ENCODE measurements around the gene VAV2.

Gene VAV2

DNA sequence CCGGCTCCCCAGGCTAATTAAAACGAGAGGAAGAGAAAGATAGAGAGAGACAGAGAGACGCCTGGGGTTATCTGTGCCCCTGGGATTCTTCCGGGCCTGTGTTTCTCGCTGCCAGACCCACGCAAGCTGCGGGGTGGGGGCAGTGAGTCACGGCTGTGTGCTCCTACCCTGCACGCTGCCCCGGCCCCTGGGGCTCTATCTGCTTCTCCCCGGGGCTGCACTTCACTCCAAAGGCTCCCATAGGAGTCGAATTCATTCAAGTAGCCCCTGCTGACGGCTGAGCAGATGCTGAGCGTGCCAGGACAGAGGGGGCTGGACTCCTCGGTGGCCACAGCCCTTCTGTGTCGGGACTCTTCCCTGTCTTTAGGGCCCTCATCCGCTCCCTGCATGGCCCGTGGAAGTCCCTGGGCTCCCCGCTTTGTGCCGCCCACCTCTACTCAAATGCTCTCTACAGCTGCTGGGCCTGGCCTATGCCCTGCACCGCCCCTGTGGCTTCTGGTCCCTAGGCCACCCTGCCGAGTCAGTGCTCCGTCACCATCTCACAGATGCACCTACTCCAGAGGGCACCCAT, 276.7 kb downstream of the VAV2 start:
- no peak for DNase-seq

DNA sequence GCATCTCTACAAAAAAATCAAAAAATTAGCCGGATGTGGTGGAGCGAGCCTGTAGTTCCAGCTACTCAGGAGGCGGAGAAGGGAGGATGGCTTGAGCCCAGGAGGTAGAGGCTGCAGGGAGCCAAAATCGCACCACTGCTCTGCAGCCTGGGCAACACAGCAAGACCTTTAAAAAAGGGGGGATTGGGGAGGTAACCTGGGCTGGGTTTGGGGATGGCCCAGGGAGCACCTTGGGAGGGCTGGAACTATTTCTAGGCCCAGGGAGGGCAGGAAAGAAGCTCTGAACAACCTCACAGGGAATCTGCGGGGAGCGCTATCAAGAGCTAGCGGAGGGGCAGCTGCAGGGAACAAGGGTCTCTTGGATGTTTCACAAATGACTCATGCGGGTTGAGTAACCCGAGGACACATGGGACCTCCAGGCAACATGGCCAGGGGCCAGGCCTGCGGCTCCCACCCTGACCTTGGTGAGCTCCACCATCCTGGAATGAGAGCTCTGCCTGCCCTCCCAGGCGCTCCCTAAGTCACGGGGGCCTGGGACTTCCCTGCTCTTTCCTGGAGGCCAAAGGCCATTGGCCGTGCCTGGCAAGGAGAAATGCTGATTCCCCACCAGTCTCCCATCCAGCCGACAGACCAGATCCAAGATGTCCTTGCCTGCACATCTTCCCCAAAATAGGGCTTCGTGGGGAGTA, 277.4 kb downstream of the VAV2 start:
- DNase-seq: no peak

DNA sequence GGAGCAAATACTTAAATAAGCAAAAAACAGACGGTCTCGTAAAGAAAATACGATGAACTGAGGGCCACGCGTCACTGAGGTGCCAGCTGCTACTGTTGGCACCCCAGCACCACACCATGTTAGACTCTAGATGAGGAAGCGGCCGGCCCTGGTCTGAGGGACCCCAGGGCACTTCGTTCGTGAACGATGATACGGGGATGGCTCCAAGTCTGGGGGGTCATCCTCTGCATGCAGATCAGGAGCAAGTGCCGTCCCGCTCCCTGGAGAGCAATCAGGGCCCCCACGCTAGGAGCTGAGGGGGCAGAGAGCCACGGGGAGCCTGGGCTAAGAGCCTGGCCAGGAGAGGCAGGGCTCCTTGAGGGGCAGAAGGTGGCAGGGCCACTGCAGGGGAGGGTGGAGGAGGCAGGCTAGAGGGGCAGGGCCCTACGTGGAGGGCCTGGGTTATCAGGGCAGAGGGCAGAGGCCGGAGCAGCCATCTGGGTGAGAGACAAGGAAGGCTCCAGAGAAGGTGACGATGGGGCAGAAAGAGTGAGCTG, 278.1 kb downstream of the VAV2 start:
- DNase-seq: no peak

DNA sequence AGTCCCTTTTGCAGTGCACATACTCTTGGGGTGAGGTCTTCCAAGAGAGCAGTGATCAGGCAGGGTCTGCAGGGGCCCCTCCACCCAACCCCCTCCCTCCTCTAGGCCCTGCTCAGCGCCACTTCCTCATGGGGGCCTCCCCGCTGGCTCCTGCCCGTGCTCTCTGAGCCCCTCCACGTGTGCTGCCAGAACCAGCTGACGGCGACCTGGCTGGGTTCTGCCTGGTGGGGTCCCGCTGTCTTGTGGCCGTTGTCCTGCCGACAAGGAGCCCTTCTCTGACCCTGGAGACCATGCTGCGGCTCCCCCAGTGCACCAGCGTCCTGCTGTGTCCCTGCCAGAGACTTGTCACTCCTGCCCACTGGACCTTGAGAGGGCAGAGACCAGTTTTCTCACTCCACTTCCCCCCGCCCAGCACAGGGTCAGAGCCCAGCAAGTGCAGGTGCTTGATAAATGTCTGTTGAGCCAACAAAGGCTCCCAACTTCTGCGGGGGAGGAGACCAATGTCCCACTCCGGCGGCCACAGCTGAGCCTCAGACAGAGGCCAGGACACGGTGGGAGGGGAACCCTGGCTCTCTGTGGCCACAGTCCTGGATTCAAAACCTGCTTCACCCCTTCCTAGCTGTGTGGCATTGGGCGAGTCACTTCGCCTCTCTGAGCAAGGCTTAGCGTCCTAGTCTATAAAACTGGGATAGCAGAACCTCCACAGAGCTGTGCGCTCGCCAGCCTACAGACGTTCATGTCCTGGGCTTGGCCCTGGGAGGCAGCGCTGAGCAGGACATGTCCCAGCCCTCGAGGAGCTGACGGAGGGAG, 278.8 kb downstream of the VAV2 start:
- DNase-seq: no peak

DNA sequence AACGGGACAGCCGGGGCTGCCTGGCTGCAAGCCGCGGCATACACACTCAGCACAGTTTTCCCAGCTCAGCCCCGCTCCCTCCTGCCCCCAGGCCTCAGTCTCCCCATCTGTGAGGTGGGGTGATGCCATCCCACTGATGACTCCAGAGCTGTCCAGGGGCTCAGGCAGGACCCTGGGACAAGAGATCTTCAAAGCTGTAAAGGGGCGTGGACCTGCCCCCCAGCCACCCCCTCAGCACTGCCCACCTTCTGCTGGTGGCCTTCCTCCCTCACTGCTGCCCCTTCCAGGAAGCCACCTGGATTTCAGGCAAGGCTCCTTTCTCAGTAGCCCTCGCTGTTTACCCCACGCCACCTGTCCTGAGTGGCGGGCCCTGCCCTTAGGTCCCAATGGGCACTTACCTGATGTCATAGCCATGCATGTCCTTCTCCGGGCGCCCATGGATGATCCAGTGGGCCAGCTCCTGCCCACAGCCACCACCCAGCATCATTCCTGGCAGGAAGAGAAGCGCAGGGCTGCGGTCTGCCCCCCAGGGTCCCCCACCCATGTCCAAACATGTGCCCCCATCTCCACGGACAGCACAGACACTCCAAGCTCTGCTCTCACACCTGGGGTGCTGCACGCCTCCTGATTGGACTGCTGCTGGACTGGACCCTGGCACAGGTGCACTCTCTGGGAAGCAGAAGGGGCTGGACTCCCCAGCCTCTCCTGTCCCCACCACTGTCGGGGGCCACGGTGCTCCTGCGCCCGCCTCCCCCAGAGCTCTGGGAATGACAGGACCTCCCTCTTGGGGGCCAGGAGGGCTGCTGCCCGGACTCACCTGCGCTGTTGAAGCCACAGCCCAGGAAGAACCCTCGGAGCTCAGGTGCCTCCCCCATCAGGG, 279.7 kb downstream of the VAV2 start:
- DNase-seq: no peak

Data from stimulated activated CD4-positive, alpha-beta T cell treated with anti-CD3 and anti-CD28 coated beads, Interleukin-4, amount 100 ng/mL, for 4 hours (primary cell).